Bone marrow (tissue), 2 donors: ENCODE data around the gene LAMA3.

Source experiments
- DNase-seq, 2 donors: peaks; one replicate each; lab custom pipeline; 2025; lab: John Stamatoyannopoulos, UW

The LAMA3 gene, protein sequence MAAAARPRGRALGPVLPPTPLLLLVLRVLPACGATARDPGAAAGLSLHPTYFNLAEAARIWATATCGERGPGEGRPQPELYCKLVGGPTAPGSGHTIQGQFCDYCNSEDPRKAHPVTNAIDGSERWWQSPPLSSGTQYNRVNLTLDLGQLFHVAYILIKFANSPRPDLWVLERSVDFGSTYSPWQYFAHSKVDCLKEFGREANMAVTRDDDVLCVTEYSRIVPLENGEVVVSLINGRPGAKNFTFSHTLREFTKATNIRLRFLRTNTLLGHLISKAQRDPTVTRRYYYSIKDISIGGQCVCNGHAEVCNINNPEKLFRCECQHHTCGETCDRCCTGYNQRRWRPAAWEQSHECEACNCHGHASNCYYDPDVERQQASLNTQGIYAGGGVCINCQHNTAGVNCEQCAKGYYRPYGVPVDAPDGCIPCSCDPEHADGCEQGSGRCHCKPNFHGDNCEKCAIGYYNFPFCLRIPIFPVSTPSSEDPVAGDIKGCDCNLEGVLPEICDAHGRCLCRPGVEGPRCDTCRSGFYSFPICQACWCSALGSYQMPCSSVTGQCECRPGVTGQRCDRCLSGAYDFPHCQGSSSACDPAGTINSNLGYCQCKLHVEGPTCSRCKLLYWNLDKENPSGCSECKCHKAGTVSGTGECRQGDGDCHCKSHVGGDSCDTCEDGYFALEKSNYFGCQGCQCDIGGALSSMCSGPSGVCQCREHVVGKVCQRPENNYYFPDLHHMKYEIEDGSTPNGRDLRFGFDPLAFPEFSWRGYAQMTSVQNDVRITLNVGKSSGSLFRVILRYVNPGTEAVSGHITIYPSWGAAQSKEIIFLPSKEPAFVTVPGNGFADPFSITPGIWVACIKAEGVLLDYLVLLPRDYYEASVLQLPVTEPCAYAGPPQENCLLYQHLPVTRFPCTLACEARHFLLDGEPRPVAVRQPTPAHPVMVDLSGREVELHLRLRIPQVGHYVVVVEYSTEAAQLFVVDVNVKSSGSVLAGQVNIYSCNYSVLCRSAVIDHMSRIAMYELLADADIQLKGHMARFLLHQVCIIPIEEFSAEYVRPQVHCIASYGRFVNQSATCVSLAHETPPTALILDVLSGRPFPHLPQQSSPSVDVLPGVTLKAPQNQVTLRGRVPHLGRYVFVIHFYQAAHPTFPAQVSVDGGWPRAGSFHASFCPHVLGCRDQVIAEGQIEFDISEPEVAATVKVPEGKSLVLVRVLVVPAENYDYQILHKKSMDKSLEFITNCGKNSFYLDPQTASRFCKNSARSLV (N-terminal part only)

DNA sequence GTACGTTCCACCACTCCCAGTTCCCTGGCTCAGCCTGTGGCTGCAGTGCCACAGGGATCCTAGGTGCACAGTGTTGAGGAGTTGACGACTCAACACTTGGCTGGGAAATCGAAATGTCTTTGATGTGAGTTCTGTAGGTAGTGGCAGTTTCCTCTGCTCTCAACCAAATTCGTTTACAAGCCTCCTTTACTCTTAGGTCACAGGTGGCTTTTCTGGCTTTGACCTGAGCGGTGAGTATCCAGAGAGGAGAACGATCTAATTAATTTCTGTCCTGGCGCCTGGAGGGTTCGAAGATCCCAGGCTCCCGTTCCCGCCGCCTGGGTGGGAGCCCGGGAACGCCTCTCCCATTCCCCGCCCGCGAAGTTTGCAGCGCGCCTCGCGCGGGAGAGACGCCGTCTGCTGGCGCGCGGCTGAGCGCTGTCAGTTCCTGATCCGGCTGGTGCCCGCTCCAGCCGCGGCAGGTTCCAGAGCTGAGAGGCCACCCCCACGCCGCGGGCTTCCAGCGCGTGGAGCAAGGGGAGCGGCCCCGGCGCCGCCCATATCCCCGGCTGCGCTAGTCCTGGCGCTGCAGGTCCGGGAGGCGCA, at the start of gene LAMA3:
Gene LAMA3, plus strand, starts transcription at position 423 of the 585 bp plus-strand sequence. CDS start 231 bp downstream, outside the sequence.
- peak in 1 of 2 donors; percentile 15 for DNase-seq

DNA sequence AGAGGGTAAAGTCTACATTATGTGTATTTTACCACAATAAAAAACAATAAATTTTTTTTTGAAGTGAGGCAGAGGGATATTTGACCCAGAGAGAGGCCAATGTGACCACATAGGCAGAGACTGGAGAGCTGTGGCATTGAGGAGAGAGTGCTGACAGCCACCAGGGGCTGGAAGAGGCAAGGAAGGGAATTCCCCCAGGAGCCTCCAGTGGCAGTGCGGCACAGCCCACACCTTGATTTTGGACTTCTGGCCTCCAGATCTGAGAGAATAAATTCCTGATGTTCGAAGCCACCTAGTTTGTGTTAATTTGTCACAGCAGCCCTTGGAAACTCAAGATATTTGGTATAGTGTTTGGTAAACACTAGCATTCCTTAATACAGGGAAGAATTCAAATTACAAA, 49.2 kb upstream of the LAMA3 start:
- no peak for DNase-seq

DNA sequence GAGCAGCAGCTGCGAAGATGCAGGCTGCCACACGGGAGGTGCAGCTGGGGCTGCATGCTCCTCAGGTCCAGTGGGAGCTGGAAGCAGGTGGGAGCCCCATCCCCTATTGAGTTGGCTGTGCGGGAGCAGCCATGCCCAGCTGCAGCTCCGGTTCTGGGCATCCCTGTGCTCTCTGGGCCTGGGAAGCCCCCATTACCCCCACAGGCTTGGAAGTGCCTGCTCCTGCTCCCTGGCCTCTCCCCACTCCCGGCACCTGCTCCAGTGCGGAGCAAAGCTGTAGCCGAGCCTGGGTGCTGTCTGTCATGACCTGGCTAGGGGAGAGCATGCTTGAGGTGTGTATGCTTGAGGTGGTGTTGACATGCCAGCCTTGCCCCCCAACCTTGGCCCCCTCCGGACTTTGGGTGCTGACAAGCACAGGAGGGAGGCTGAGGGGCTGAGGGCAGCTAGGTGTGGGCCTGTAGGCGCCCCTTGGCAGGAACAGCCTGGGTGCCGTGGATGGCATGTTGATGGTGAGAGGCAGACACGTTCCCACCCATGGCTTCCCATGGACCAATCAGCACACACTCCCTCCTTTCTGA, 48.0 kb upstream of the LAMA3 start:
- no peak for DNase-seq

- DNase-seq = no peak
These were observed 47.2 kb upstream of the LAMA3 start for GRCh38 chr18:23641937-23642666.

- no peak for DNase-seq
These were observed 45.3 kb upstream of the LAMA3 start for GRCh38 chr18:23643815-23644490.

- no peak for DNase-seq
These were observed 43.6 kb upstream of the LAMA3 start for GRCh38 chr18:23645568-23646175.

- no peak for DNase-seq
These were observed 43.0 kb upstream of the LAMA3 start for GRCh38 chr18:23646282-23646681.

- DNase-seq = no peak
These were observed 40.8 kb upstream of the LAMA3 start for GRCh38 chr18:23648456-23648855.

DNA sequence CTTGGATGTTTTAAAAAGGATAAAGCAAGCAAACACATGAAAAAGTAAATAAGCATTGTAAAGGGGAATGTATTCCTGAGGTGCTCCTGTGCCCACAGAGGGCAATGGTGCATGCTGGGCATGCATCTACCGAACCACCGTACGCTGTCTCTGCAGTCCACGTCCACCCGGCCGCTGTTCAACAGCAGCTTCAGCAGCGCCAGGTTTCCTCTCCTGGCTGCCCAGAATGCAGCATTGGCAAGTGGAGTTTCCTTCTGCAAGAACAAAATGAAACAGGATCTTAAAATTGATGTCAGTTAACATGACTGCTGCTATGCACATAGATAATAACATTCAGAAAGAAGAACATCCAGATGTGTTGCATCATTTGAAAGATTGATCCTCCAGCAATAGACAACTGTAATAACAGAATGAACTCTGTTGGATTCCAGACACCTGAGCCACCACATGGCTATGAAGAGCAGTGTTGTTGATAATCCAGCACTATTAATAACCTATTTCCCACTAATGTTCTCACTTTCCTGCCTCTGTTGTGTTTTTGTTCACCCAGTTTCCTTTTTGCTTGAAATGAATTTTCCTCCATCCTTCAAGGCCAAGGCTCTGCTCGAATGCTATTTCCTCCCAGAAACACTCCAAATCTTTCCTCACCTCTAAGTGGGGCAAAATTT, 40.2 kb upstream of the LAMA3 start:
- DNase-seq = no peak

- no peak for DNase-seq
These were observed 38.0 kb upstream of the LAMA3 start for GRCh38 chr18:23650968-23651927.

- DNase-seq = no peak
These were observed 37.0 kb upstream of the LAMA3 start for GRCh38 chr18:23652232-23652631.

DNA sequence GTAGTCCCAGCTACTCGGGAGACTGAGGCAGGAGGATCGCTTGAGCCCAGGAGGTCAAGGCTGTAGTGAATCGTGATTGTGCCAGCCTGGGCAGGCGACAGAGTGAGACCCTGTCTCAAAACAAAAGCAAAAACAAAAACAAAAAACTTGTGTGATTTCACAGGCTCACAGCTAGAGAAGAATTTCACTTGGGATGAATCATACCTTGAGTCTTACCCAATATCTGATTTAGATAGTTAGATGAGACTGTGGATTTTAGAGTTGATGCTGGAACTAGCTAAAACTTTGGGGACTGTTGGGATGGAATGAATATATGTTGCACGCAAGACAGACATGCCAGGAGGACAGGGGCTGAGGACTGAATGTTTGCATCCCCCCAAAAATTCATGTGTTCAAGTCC, 31.0 kb upstream of the LAMA3 start:
- no peak for DNase-seq

DNA sequence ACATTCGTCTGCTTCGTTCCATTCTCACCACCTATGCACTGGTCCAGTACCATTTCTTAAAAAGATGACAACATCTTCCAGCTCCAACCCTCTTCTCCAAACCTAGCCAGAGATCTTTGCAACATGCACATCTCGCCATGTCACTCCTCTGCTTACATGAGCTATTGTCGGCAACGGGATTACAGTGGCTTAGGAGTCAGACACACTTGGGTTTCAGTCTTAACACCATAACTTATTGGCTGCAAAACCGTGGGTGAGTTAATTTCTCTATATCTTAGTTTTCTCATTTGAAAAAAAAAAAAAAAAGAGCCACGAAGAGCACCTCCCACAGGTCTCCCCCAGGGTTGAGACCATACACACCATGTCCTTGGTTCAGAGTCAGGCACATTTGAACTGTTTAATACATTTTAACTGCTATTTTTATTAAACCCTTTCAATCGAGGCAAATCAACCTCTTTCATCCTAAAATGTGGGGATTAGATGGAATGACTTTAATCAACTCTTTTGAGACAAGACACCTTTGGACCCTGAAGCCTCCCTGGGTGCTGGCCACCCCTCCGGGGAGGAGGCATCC, 27.4 kb upstream of the LAMA3 start:
- no peak for DNase-seq

DNA sequence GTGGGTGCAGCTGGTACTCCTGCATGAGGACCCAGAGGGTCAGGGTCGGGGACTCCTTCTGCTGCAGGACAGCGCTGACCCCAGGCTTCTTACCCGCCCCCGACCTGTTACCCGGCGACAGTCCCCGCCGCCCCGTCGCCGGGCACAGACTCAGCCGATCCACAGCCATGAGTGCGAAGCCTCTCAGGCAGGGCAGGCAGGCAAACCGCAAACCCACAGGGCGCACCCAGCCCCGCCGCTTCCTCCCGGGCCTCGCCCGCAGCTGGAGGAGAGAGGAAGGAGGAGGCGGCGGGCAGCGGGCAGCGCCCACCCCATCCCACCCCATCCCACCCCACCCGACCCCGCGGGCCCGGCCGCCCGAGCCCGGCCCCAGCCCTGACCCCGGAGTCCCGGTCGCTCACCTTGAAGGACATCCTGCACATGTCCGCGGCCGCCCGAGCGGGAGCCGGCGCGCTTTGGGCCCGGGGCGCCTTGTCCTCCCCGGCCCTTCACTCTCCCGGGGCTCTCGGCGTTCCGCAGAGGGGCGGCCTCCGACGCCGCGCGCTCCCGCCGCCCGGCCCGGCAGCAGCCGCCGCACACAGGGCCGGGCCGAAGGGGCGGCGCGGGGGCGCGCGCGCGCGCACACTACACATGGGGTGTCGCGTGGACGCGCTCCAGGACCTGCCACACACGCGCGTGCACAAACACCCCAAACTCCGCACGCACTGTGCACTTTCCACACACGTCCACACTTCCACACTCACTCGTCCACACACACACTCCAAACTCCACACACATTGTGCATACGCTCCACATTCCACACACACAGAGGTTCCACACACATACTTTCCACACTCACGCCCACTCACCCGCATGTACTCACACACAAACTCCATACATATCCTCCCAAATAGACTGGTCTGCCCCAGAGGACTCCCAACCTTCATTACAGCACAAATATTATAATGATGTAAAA, 26.7 kb upstream of the LAMA3 start, which contains the start of gene ANKRD29:
Gene ANKRD29, minus strand, starts transcription at position 603 of the 955 bp plus-strand sequence. Its CDS starts 181 bp downstream, at position 422.
- DNase-seq = peak in 1 of 2 donors; percentile 20

DNA sequence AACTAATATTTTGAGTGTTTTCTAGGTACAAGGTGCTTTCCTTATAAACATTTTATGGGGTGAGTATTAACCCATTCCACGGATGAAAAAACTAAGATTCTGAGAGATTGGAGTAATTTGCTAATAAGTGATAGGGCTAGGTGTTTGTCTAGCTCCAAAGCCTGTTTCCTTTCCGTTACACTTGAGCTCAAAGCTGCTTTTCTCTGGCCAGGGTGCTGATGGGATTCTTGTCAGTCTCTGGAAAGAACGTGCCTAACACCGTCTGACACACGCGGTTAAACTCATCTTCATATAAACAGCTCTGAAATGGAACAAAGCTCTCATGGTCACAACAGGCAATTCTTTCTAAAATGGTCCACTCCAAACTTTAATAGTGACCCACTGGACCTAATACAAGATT, 24.6 kb upstream of the LAMA3 start:
- no peak for DNase-seq

DNA sequence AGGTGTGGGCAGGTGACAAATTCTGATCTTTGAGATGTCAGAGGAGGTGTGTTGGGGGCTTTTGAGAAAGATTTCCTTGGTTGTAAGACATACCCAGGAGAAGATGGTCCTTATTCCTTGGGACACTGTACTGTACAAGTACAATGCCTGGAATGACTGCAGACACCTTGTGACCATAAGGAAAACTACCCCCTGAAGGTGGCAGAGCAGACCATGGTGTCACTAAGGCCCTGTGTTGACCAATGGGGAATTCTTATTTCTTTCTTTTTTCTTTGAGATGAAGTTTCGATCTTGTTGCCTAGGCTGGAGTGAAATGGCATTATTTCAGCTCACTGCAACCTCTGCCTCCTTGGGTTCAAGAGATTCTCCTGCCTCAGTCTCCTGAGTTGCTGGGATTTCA, 22.1 kb upstream of the LAMA3 start:
- no peak for DNase-seq
